ENCODE measurements around the gene DMPK.

DMPK gene

DNA sequence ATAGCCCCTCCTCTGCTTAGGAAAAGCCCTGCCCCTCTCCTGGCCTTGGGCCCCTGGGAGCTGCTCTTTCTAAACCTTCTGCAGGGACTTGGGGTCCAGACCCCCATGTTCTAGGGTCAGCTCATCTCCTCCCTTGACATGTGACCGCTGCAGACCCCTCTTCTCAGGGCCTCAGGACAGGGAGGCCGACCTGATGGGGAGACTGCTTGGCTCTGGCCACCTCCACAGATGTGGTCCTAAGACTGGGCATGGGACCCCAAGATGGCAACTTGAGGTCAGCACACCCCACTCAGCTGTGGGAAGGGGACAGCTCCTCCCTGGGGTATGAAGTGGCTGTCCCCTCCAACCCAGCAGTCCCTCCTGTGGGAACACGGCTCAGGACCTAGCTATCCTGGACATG lies 9.4 kb downstream of the DMPK start:
- H3K4me3 Mint-ChIP-seq = no peak overlapping the region
- no peaks in the 10 kb centered on the region for H3K27me3 Mint-ChIP-seq
- H3K27ac Mint-ChIP-seq = no peak overlapping the region
- peaks cover 24 to 25% of the 10 kb centered on the region in 2 donors for H3K36me3 Mint-ChIP-seq
- peaks cover 19 to 44% of the 10 kb centered on the region in 2 donors for H3K4me1 Mint-ChIP-seq
- H3K9me3 Mint-ChIP-seq = no peaks in the 10 kb centered on the region
- no peak for ATAC-seq (replicated peaks)
- DNase-seq = no peak

DNA sequence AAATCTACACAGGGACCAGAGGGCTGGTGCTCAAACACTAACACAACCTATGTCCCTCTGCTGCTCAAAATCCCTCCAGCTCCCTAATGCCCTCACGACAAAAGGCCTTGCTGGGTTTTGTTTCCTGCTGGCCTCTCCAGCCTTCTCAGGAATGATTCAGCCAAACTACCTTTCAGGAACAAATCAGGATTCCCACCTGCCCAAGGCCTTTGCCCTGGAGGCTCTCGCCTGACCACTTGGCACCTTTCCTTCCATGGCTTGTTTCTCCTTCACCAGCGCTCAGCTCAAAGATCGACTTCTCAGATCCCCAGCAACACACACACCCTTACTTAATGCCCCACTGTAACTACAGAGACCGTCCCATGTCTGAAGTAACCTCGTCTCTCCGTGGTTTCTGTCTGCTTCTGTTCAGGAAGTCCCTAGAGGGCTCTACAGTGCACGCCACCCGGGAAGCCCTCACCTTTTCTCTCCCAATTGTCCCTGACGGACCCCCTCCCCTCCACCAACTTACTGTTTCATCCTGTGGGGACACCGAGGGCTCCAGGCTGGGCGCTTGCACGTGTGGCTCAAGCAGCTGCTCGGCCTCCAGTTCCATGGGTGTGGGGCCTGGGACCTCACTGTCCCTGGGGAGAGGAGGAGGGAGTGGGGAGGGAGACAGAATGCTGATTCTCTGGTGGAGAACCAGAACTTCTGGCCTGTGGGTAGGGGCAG lies 10.0 kb downstream of the DMPK start:
- Mint-ChIP-seq H3K27me3 (peaks cover 3 to 5% of the 10 kb centered on the region in 2 donors), H3K4me3 (no peak overlapping the region), H3K36me3 (peaks cover 20% of the 10 kb centered on the region in 2 donors), H3K27ac (no peak overlapping the region), H3K4me1 (peaks cover 21 to 50% of the 10 kb centered on the region in 2 donors), H3K9me3 (no peaks in the 10 kb centered on the region)
- no peak for DNase-seq
- no peak for ATAC-seq (replicated peaks)

GRCh38 chr19:45771311-45771933 lies 10.9 kb downstream of the DMPK start:
- Mint-ChIP-seq H3K4me3 (peak overlapping the region in 1 of 2 donors; percentile 9), H3K27ac (peak overlapping the region; percentile 51), H3K36me3 (peaks cover 11 to 13% of the 10 kb centered on the region in 2 donors), H3K9me3 (no peaks in the 10 kb centered on the region), H3K4me1 (peaks cover 22 to 53% of the 10 kb centered on the region in 2 donors), H3K27me3 (peaks cover 7 to 9% of the 10 kb centered on the region in 2 donors)
- DNase-seq (no peak), ATAC-seq (replicated peaks) (no peak)

DNA sequence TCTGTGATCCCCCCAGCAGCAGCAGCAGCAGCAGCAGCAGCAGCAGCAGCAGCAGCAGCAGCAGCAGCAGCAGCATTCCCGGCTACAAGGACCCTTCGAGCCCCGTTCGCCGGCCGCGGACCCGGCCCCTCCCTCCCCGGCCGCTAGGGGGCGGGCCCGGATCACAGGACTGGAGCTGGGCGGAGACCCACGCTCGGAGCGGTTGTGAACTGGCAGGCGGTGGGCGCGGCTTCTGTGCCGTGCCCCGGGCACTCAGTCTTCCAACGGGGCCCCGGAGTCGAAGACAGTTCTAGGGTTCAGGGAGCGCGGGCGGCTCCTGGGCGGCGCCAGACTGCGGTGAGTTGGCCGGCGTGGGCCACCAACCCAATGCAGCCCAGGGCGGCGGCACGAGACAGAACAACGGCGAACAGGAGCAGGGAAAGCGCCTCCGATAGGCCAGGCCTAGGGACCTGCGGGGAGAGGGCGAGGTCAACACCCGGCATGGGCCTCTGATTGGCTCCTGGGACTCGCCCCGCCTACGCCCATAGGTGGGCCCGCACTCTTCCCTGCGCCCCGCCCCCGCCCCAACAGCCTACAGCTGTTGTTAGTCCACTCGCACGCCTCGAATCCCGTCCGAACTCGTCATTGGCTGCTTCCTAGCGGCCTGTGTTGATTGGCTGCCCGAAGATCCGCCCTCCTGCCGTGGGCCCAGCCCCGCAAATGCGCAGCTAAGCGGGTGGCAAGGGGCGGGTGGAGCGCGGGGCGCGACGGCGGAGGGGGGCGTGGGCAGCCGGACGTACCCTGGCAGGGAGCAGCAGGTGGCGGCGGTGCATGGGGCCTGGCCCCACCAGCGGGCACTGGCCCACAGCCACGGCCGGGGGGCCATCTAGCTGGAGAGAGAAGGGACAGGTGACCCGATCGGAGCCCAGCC lies 11.8 kb downstream of the DMPK start:
- Mint-ChIP-seq H3K4me3 (peak overlapping the region; percentile 84 to 96), H3K4me1 (peaks cover 24 to 53% of the 10 kb centered on the region in 2 donors), H3K36me3 (peaks cover 10 to 13% of the 10 kb centered on the region in 2 donors), H3K27me3 (peaks cover 16 to 19% of the 10 kb centered on the region in 2 donors), H3K9me3 (no peaks in the 10 kb centered on the region), H3K27ac (peak overlapping the region; percentile 75)
- ATAC-seq (replicated peaks) = peak; percentile 75 to 79
- peak; percentile 83 for DNase-seq

- ATAC-seq (replicated peaks) = peak; percentile 46 to 49
- Mint-ChIP-seq H3K4me1 (peaks cover 24 to 53% of the 10 kb centered on the region in 2 donors), H3K4me3 (peak overlapping the region; percentile 84 to 96), H3K36me3 (peaks cover 10 to 13% of the 10 kb centered on the region in 2 donors), H3K9me3 (no peaks in the 10 kb centered on the region), H3K27me3 (peaks cover 20 to 25% of the 10 kb centered on the region in 2 donors), H3K27ac (peak overlapping the region; percentile 75)
- no peak for DNase-seq
Observed at GRCh38 chr19:45769821-45770191, 12.5 kb downstream of the DMPK start.

DNA sequence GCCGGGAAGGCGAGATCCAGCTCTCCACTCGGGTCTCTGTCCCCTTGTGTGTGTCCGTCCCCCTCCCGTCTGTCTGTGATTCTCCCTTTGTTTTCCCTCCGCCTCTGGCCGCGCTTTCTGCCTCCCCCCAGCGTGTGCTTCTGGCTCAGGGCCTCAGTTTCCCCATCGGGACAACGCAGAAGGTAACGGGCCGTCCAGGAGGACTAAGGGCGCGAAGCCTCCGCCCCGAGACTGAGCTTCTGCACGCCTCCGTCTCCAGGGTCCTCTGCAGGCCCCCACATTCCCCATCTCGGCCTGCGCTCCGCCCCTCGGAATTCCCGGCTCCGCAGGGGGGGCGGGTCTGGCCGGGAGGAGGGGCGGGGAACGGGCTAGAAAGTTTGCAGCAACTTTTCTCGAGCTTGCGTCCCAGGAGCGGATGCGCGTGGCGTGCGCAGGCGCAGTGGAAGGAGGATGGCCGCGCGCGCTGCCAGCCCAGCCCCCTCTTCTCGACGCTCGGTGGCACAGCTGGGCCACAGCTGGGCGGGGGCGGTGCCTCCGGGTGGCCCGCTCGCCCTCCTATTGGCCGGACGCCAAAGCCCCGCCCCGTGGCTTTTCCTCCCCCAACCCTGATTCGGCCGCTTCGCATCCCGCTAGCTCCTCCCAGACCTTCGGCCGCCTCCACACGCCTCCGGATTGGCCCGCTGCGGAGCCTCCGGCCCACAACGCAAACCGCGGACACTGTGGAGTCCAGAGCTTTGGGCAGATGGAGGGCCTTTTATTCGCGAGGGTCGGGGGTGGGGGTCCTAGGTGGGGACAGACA lies 13.1 kb downstream of the DMPK start, which contains the start of gene SIX5:
Gene SIX5, minus strand, starts transcription at position 269 of the 799 bp plus-strand sequence. CDS start 408 bp downstream, outside the sequence.
- H3K4me1 Mint-ChIP-seq = peaks cover 24 to 53% of the 10 kb centered on the region in 2 donors
- DNase-seq = peak; percentile 95
- no peaks in the 10 kb centered on the region for H3K9me3 Mint-ChIP-seq
- ATAC-seq (replicated peaks) = peak; percentile 68 to 77
- H3K36me3 Mint-ChIP-seq = peaks cover 10 to 12% of the 10 kb centered on the region in 2 donors
- H3K27me3 Mint-ChIP-seq = peaks cover 25 to 30% of the 10 kb centered on the region in 2 donors
- peak within 1 kb of the TSS; percentile 79 for H3K27ac Mint-ChIP-seq
- peak within 1 kb of the TSS; percentile 84 to 96 for H3K4me3 Mint-ChIP-seq

DNA sequence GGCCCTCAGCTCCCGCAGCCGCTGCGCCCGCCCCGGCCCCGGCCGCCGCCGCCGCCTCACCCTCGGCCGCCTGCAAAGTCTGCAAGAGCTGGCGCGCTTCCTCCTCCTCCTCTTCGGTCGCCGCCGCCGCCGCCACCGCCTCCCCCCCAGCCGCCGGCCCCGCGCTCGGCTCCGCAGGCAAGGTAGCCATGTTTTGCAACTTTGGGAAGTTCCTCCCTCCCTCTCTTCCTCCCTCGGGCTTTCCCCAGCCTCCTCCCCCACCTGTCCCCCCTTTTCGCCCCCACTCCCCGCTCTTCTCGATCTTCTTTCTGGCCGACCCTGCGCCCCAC lies 13.7 kb downstream of the DMPK start:
- peak overlapping the region; percentile 84 to 96 for H3K4me3 Mint-ChIP-seq

GRCh38 chr19:45767881-45768654 lies 14.2 kb downstream of the DMPK start:
- Mint-ChIP-seq H3K36me3 (peaks cover 7 to 12% of the 10 kb centered on the region in 2 donors), H3K27me3 (peaks cover 25 to 30% of the 10 kb centered on the region in 2 donors), H3K27ac (no peak overlapping the region), H3K4me1 (peaks cover 24 to 50% of the 10 kb centered on the region in 2 donors), H3K9me3 (no peaks in the 10 kb centered on the region), H3K4me3 (peak overlapping the region; percentile 78)
- peak in 1 of 2 donors; percentile 1 for ATAC-seq (replicated peaks)
- DNase-seq = no peak

More for the DNA sequence above, 13.7 kb downstream of the DMPK start:
- Mint-ChIP-seq H3K27ac (peak overlapping the region; percentile 73), H3K36me3 (peaks cover 10 to 12% of the 10 kb centered on the region in 2 donors), H3K4me1 (peaks cover 24 to 53% of the 10 kb centered on the region in 2 donors), H3K9me3 (no peaks in the 10 kb centered on the region), H3K27me3 (peaks cover 25 to 30% of the 10 kb centered on the region in 2 donors)
- DNase-seq = peak; percentile 36
- no peak for ATAC-seq (replicated peaks)

- Mint-ChIP-seq H3K4me1 (peaks cover 22 to 43% of the 10 kb centered on the region in 2 donors), H3K9me3 (no peaks in the 10 kb centered on the region), H3K27me3 (peaks cover 25 to 31% of the 10 kb centered on the region in 2 donors), H3K36me3 (peaks cover 4 to 10% of the 10 kb centered on the region in 2 donors), H3K27ac (peak overlapping the region; percentile 42), H3K4me3 (peak overlapping the region; percentile 65 to 78)
- DNase-seq (no peak), ATAC-seq (replicated peaks) (no peak)
Observed at GRCh38 chr19:45767410-45767880, 14.8 kb downstream of the DMPK start.

GRCh38 chr19:45766869-45767346 lies 15.4 kb downstream of the DMPK start:
- H3K36me3 Mint-ChIP-seq = peaks cover 4 to 10% of the 10 kb centered on the region in 2 donors
- H3K4me1 Mint-ChIP-seq = peaks cover 20 to 38% of the 10 kb centered on the region in 2 donors
- H3K9me3 Mint-ChIP-seq = no peaks in the 10 kb centered on the region
- H3K27ac Mint-ChIP-seq = peak overlapping the region; percentile 42
- no peak for ATAC-seq (replicated peaks)
- DNase-seq = no peak
- H3K27me3 Mint-ChIP-seq = peaks cover 29 to 36% of the 10 kb centered on the region in 2 donors
- H3K4me3 Mint-ChIP-seq = peak overlapping the region; percentile 65 to 72

- no peak for ATAC-seq (replicated peaks)
- H3K27ac Mint-ChIP-seq = no peak overlapping the region
- peaks cover 32 to 41% of the 10 kb centered on the region in 2 donors for H3K27me3 Mint-ChIP-seq
- peaks cover 4 to 10% of the 10 kb centered on the region in 2 donors for H3K36me3 Mint-ChIP-seq
- peaks cover 20 to 38% of the 10 kb centered on the region in 2 donors for H3K4me1 Mint-ChIP-seq
- no peaks in the 10 kb centered on the region for H3K9me3 Mint-ChIP-seq
- no peak overlapping the region for H3K4me3 Mint-ChIP-seq
- DNase-seq = no peak
Observed at GRCh38 chr19:45766296-45766868, 15.9 kb downstream of the DMPK start.

DNA sequence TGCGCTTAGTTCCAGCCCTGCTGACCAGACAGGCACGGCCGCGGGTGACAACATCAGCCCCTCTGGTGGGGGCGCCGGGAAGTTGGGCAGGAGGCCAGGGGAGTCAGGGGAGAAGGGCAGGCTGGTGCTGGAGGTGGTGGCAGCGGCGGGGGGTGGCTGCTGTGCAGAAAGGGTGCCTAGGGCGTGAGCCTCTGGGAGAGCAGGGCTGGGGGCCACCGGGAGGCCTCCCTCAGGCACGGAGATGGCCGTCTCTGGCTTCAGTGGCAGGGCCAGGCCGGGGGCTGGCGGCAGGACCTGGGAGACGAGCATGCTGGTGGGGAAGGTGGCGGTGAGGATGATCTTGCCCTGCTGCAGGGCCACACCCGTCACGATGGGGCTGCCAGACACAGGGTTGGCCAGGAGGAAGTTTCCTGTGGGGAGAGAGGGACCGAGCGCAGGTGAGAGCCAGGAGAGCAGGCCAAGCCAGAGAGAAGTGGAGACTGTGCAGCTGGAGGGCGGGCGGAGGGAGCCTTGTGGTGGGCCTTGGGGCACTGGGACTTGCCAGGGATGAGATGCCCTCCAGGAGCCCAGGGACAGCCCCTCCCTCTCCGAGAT lies 16.5 kb downstream of the DMPK start:
- H3K4me1 Mint-ChIP-seq = peaks cover 15 to 32% of the 10 kb centered on the region in 2 donors

More for the DNA sequence above, 16.5 kb downstream of the DMPK start:
- no peak overlapping the region for H3K4me3 Mint-ChIP-seq
- ATAC-seq (replicated peaks) (no peak), DNase-seq (no peak)
- peaks cover 32 to 42% of the 10 kb centered on the region in 2 donors for H3K27me3 Mint-ChIP-seq
- peaks cover 0 to 5% of the 10 kb centered on the region in 2 donors for H3K36me3 Mint-ChIP-seq
- H3K27ac Mint-ChIP-seq = no peak overlapping the region
- H3K9me3 Mint-ChIP-seq = no peaks in the 10 kb centered on the region

All from stimulated activated naive B cell treated with anti-CD40 and anti-IgM and Interleukin-4, amounts not matched to agents 10 μg/mL and 1 μg/mL and 100 μg/mL, for 72 hours (primary cell).